HepG2 (cell line): ENCODE data around the gene TPM3. TPM values are rescaled to one million over a fixed set of nuclear protein-coding genes. Genes with fewer than 3 reads are reported as not detected.

ENCODE experiments used
- DNMT1 ChIP-seq: sonication (generic); formaldehyde crosslinking; IDR thresholded peaks from 2 replicates; pipeline ENCODE4 v1.5.1; 2020; ENCODE audit warnings: mild to moderate bottlenecking, missing genetic modification reagents
- DPF2 ChIP-seq: sonication (generic); formaldehyde crosslinking; IDR thresholded peaks from 2 replicates; pipeline ENCODE4 v1.4.0; 2020; ENCODE audit warnings: mild to moderate bottlenecking, low read depth, missing genetic modification reagents, borderline replicate concordance
- GATAD1 ChIP-seq: IDR thresholded peaks from 2 replicates; pipeline ENCODE4 v1.6.1; 2016; ENCODE audit warnings: missing genetic modification reagents, missing compliant biosample characterization
- GTF2F1 ChIP-seq: fragments of 150-350 bp; IDR thresholded peaks from 2 replicates; pipeline ENCODE4 v1.6.1; 2014; ENCODE audit warnings: low read length
- HNRNPK ChIP-seq: fragments of 200-400 bp; formaldehyde crosslinking; IDR thresholded peaks from 2 replicates; pipeline ENCODE4 v1.6.1; 2018; ENCODE audit warnings: low read length, low read depth, moderate library complexity, mild to moderate bottlenecking; ENCODE audit not compliant: poor library complexity, severe bottlenecking
- KAT7 ChIP-seq: IDR thresholded peaks from 2 replicates; pipeline ENCODE4 v1.6.1; 2018; ENCODE audit warnings: borderline replicate concordance, missing compliant biosample characterization
- KLF15 ChIP-seq: sonication (generic); formaldehyde crosslinking; IDR thresholded peaks from 2 replicates; pipeline ENCODE4 v1.8.1; 2023; ENCODE audit warnings: borderline replicate concordance, mild to moderate bottlenecking, inconsistent platforms, missing genetic modification reagents, mixed read lengths
- LCORL ChIP-seq, 2 experiments: fragments of 450-650 bp in 1 of 2; sonication (generic) in 1 of 2; formaldehyde crosslinking in 1 of 2; IDR thresholded peaks; 2 replicates each; pipeline versions ENCODE4 v1.5.0 to v1.6.1; 2017 to 2020; ENCODE audit warnings: antibody characterized with exemption in 1 of 2, missing genetic modification reagents in 1 of 2
- MEF2D ChIP-seq: sonication (generic); formaldehyde crosslinking; IDR thresholded peaks from 2 replicates; pipeline ENCODE4 v1.5.1; 2020; ENCODE audit warnings: mild to moderate bottlenecking, missing genetic modification reagents
- NR2F6 ChIP-seq, 2 experiments: IDR thresholded peaks; 2 replicates each; pipeline ENCODE4 v1.6.1; 2016; ENCODE audit warnings: antibody characterized with exemption in 1 of 2, mild to moderate bottlenecking in 1 of 2
- ONECUT2 ChIP-seq: sonication (generic); formaldehyde crosslinking; IDR thresholded peaks from 2 replicates; pipeline ENCODE4 v1.4.0; 2020; ENCODE audit warnings: missing genetic modification reagents
- SCMH1 ChIP-seq: sonication (generic); formaldehyde crosslinking; IDR thresholded peaks from 2 replicates; pipeline ENCODE4 v1.9.0; 2021; ENCODE audit warnings: missing genetic modification reagents, mild to moderate bottlenecking, borderline replicate concordance
- SP5 ChIP-seq: IDR thresholded peaks from 2 replicates; pipeline ENCODE4 v1.6.1; 2016; ENCODE audit warnings: low read depth, borderline replicate concordance
- TEAD3 ChIP-seq: optimal IDR thresholded peaks from 2 replicates; pipeline ENCODE3; 2016; ENCODE audit warnings: borderline replicate concordance
- ZBTB38 ChIP-seq: sonication (generic); formaldehyde crosslinking; IDR thresholded peaks from 2 replicates; pipeline ENCODE4 v1.5.1; 2020; ENCODE audit warnings: mild to moderate bottlenecking, missing genetic modification reagents
- ZNF207 ChIP-seq: fragments of 450-650 bp; IDR thresholded peaks from 2 replicates; pipeline ENCODE4 v1.6.1; 2016; ENCODE audit warnings: antibody characterized with exemption, borderline replicate concordance
- ZNF468 ChIP-seq: sonication (generic); formaldehyde crosslinking; IDR thresholded peaks from 2 replicates; pipeline ENCODE4 v1.8.0; 2022; ENCODE audit warnings: mild to moderate bottlenecking, moderate library complexity, missing genetic modification reagents
- ZNF546 ChIP-seq: sonication (generic); formaldehyde crosslinking; conservative IDR thresholded peaks from 2 replicates; pipeline ENCODE4 v1.8.1; 2023; ENCODE audit warnings: mild to moderate bottlenecking, missing genetic modification reagents
- ZNF564 ChIP-seq: sonication (generic); formaldehyde crosslinking; IDR thresholded peaks from 2 replicates; pipeline ENCODE4 v1.8.1; 2023; ENCODE audit warnings: mild to moderate bottlenecking, missing genetic modification reagents
- polyA plus RNA-seq, 8 experiments: library from polyadenylated mRNA; depleted of rRNA in 3 of 8; stranded (reverse) in 7 of 8; unstranded in 1 of 8; fragments of >200 nt; fragmentation: Illumina TruSeq in 4 of 8; extraction: Trizol in 4 of 8; gene quantifications; 2 replicates each; pipeline versions ENCODE4 v1.2.1 to v1.2.3, GENCODE V29; 2011 to 2016; ENCODE audit warnings: low read depth in 4 of 8, missing spikeins in 1 of 8, mixed read lengths in 1 of 8; ENCODE audit not compliant: insufficient read depth in 1 of 8
- total RNA-seq, 5 experiments: library from RNA; depleted of rRNA; stranded (reverse); fragments of >200 nt; fragmentation: Illumina TruSeq; extraction: Trizol; gene quantifications; 2 replicates each; pipeline ENCODE4 v1.2.3, GENCODE V29; 2016; ENCODE audit warnings: low read depth in 1 of 5
- TF ChIP-seq, protein P1 (sequence below): sonication (generic); formaldehyde crosslinking; IDR thresholded peaks from 2 replicates; pipeline ENCODE4 v1.4.0; 2020; ENCODE audit warnings: missing genetic modification reagents, borderline replicate concordance
- TF ChIP-seq, protein P2 (sequence below): sonication (generic); formaldehyde crosslinking; IDR thresholded peaks from 2 replicates; pipeline ENCODE4 v1.8.1; 2022; ENCODE audit warnings: mild to moderate bottlenecking, missing genetic modification reagents
- TF ChIP-seq, protein P3 (sequence below): sonication (generic); formaldehyde crosslinking; IDR thresholded peaks from 2 replicates; pipeline ENCODE4 v1.4.0; 2020; ENCODE audit warnings: mild to moderate bottlenecking, missing genetic modification reagents
- TF ChIP-seq, protein P4 (sequence below): sonication (generic); formaldehyde crosslinking; IDR thresholded peaks from 2 replicates; pipeline ENCODE4 v1.4.0; 2020; ENCODE audit warnings: missing genetic modification reagents, borderline replicate concordance

Gene TPM3
- total and polyA plus RNA-seq, 2 of the 13 experiments (the other 11 are each of a cell fraction or from before 2014, with no cell fraction given), result 160 to 307 TPM

DNA sequence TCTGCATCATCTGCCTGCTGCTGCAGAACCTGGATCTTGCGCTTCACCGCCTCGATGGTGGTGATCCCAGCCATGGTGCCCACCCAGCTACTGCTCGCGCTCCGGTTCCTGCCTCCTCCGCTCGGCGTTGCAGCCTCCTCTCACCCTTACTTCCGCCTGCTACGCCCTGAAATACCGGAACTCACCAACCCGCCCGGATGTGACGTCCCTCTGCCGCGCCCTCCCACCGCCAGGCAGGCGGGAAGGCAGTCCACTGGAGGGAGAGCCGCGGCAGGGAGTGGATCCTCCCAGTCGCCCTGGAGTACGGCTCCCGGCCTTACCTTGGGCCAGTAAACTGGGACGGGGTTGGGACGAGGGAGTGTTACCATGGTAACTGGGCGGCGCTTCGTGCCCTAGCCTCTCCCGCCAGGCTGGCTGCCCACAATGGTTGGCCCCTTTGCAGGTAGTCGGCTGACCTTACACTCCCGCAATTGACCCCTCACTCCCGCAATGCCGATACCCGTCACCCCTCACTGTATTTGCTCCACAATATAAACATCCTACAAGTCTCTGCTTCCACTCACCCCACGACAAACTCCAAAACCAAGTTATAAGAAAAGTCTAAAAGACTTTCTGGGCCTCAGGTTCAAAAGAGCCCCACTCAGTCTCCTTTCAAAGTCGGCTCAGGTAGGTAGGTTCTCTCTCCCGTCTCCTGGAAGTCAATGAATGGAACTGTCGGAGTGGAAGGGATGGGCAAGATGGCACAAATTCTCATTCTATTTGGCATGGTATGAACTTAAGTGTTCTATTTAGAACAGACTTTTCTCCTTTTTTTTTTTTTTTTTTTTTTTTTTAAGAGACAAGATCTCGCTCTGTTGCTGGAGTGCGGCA lies 8.6 kb downstream of the TPM3 start (continued):
- TF ChIP-seq NR2F6 (IDR thresholded peaks at IDR 0.05), result peak; percentile 70
- peak; percentile 75 for TF ChIP-seq NR2F6 (CRISPR knock-in tag; IDR thresholded peaks at IDR 0.05)
- no peak for TF ChIP-seq DNMT1 (CRISPR knock-in tag)
- TF ChIP-seq ZNF468 (CRISPR knock-in tag), result peak; percentile 73; the same call in 1 of the 2 replicates
- TF ChIP-seq HNRNPK, result no peak
- no peak for TF ChIP-seq ZNF564 (CRISPR knock-in tag)
- no peak for TF ChIP-seq DPF2 (CRISPR knock-in tag)
- TF ChIP-seq ZNF207, result no peak
- TF ChIP-seq GATAD1 (CRISPR knock-in tag), result peak; percentile 95
- TF ChIP-seq GTF2F1, result no peak
- TF ChIP-seq MEF2D (CRISPR knock-in tag), result peak; percentile 86
- TF ChIP-seq KAT7 (CRISPR knock-in tag), result peak; percentile 78; the same call in 1 of the 2 replicates
- peak; percentile 93 for TF ChIP-seq TEAD3
- no peak for TF ChIP-seq KLF15
- TF ChIP-seq, protein P1, sequence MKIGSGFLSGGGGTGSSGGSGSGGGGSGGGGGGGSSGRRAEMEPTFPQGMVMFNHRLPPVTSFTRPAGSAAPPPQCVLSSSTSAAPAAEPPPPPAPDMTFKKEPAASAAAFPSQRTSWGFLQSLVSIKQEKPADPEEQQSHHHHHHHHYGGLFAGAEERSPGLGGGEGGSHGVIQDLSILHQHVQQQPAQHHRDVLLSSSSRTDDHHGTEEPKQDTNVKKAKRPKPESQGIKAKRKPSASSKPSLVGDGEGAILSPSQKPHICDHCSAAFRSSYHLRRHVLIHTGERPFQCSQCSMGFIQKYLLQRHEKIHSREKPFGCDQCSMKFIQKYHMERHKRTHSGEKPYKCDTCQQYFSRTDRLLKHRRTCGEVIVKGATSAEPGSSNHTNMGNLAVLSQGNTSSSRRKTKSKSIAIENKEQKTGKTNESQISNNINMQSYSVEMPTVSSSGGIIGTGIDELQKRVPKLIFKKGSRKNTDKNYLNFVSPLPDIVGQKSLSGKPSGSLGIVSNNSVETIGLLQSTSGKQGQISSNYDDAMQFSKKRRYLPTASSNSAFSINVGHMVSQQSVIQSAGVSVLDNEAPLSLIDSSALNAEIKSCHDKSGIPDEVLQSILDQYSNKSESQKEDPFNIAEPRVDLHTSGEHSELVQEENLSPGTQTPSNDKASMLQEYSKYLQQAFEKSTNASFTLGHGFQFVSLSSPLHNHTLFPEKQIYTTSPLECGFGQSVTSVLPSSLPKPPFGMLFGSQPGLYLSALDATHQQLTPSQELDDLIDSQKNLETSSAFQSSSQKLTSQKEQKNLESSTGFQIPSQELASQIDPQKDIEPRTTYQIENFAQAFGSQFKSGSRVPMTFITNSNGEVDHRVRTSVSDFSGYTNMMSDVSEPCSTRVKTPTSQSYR (CRISPR knock-in tag), result peak; percentile 18; the same call in 1 of the 2 replicates
- peak; percentile 75 for TF ChIP-seq SP5
- TF ChIP-seq, protein P2, sequence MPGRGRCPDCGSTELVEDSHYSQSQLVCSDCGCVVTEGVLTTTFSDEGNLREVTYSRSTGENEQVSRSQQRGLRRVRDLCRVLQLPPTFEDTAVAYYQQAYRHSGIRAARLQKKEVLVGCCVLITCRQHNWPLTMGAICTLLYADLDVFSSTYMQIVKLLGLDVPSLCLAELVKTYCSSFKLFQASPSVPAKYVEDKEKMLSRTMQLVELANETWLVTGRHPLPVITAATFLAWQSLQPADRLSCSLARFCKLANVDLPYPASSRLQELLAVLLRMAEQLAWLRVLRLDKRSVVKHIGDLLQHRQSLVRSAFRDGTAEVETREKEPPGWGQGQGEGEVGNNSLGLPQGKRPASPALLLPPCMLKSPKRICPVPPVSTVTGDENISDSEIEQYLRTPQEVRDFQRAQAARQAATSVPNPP (CRISPR knock-in tag), result peak; percentile 78; the same call in 1 of the 2 replicates
- peak; percentile 73; the same call in 1 of the 2 replicates for TF ChIP-seq ZBTB38 (CRISPR knock-in tag)
- TF ChIP-seq ONECUT2 (CRISPR knock-in tag), result 0 out of 2 replicates have a peak, but pooled peaks have one; percentile 2
- TF ChIP-seq ZNF546 (CRISPR knock-in tag), result peak; percentile 64; the same call in 1 of the 2 replicates
- TF ChIP-seq, protein P3, sequence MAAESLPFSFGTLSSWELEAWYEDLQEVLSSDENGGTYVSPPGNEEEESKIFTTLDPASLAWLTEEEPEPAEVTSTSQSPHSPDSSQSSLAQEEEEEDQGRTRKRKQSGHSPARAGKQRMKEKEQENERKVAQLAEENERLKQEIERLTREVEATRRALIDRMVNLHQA (CRISPR knock-in tag), result no peak
- no peak for TF ChIP-seq SCMH1 (CRISPR knock-in tag)
- TF ChIP-seq LCORL (IDR thresholded peaks at IDR 0.05), result no peak
- TF ChIP-seq LCORL (CRISPR knock-in tag; IDR thresholded peaks at IDR 0.05), result peak; percentile 50; the same call in 1 of the 2 replicates
- TF ChIP-seq, protein P4, sequence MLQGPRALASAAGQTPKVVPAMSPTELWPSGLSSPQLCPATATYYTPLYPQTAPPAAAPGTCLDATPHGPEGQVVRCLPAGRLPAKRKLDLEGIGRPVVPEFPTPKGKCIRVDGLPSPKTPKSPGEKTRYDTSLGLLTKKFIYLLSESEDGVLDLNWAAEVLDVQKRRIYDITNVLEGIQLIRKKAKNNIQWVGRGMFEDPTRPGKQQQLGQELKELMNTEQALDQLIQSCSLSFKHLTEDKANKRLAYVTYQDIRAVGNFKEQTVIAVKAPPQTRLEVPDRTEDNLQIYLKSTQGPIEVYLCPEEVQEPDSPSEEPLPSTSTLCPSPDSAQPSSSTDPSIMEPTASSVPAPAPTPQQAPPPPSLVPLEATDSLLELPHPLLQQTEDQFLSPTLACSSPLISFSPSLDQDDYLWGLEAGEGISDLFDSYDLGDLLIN (CRISPR knock-in tag), result peak; percentile 82; the same call in 1 of the 2 replicates
